ENCODE data around the gene TPM2.

Gene TPM2

GRCh38 chr9:35717132-35717870 is 27.6 kb upstream of the TPM2 start:
- no peak for DNase-seq

GRCh38 chr9:35716230-35716629 is 26.5 kb upstream of the TPM2 start:
- no peak for DNase-seq

- no peak for DNase-seq
These were observed 25.0 kb upstream of the TPM2 start for GRCh38 chr9:35714579-35715252.

- DNase-seq, result no peak
These were observed 24.4 kb upstream of the TPM2 start for GRCh38 chr9:35714123-35714522.

GRCh38 chr9:35713578-35713977 is 23.9 kb upstream of the TPM2 start:
- no peak for DNase-seq

GRCh38 chr9:35712762-35713400 is 23.2 kb upstream of the TPM2 start:
- no peak for DNase-seq

GRCh38 chr9:35711501-35712428 is 22.0 kb upstream of the TPM2 start:
- DNase-seq, result no peak

- no peak for DNase-seq
These were observed 21.2 kb upstream of the TPM2 start for GRCh38 chr9:35710818-35711500.

- no peak for DNase-seq
These were observed 18.4 kb upstream of the TPM2 start for GRCh38 chr9:35708146-35708545.

GRCh38 chr9:35706951-35707350 is 17.2 kb upstream of the TPM2 start:
- DNase-seq, result no peak

- DNase-seq, result no peak
These were observed 16.2 kb upstream of the TPM2 start for GRCh38 chr9:35705836-35706430.

- DNase-seq, result no peak
These were observed 15.6 kb upstream of the TPM2 start for GRCh38 chr9:35705372-35705771.

GRCh38 chr9:35703906-35704672 is 14.4 kb upstream of the TPM2 start:
- no peak for DNase-seq

GRCh38 chr9:35702696-35703095 is 13.0 kb upstream of the TPM2 start:
- no peak for DNase-seq

GRCh38 chr9:35700942-35701341 is 11.2 kb upstream of the TPM2 start:
- no peak for DNase-seq

- no peak for DNase-seq
These were observed 10.3 kb upstream of the TPM2 start for GRCh38 chr9:35700031-35700430.

GRCh38 chr9:35698231-35698630 is 8.5 kb upstream of the TPM2 start:
- no peak for DNase-seq

- no peak for DNase-seq
These were observed 7.8 kb upstream of the TPM2 start for GRCh38 chr9:35697486-35697885.

- DNase-seq, result peak; percentile 85
These were observed 6.9 kb upstream of the TPM2 start for GRCh38 chr9:35696520-35697215.

- no peak for DNase-seq
These were observed 6.2 kb upstream of the TPM2 start for GRCh38 chr9:35695943-35696401.

Measured in activated effector memory CD4-positive, alpha-beta T cell treated with anti-CD3 and anti-CD28 coated beads, Interleukin-2, amount 50 U/mL, for 16 hours (primary cell).